DMS79 (cell line): Measurements from ENCODE around the gene IFI6.

ENCODE experiments used
- DNase-seq: peaks from one replicate; lab custom pipeline; 2025; lab: John Stamatoyannopoulos, UW

The IFI6 gene

GRCh38 chr1:27672750-27673112 is 739 bp upstream of the IFI6 start:
- no peak for DNase-seq

GRCh38 chr1:27669876-27670275 is 2.1 kb downstream of the IFI6 start:
- DNase-seq, result no peak

- peak; percentile 15 for DNase-seq
Measured at GRCh38 chr1:27668808-27669723, 2.9 kb downstream of the IFI6 start.

- DNase-seq, result no peak
Measured at GRCh38 chr1:27668121-27668807, 3.7 kb downstream of the IFI6 start.

- DNase-seq, result no peak
Measured at GRCh38 chr1:27666791-27667254, 5.2 kb downstream of the IFI6 start.

- DNase-seq, result no peak
Measured at GRCh38 chr1:27666294-27666693, 5.7 kb downstream of the IFI6 start.

GRCh38 chr1:27665016-27665651 is 6.9 kb downstream of the IFI6 start:
- no peak for DNase-seq

GRCh38 chr1:27664291-27664690 is 7.7 kb downstream of the IFI6 start:
- DNase-seq, result no peak

- DNase-seq, result peak; percentile 73
Measured at GRCh38 chr1:27662707-27663393, 9.1 kb downstream of the IFI6 start.

- no peak for DNase-seq
Measured at GRCh38 chr1:27662261-27662660, 9.7 kb downstream of the IFI6 start.

GRCh38 chr1:27661412-27662075 is 10.4 kb downstream of the IFI6 start:
- DNase-seq, result no peak

GRCh38 chr1:27660300-27660835 is 11.6 kb downstream of the IFI6 start:
- DNase-seq, result no peak

- DNase-seq, result peak; percentile 67
Measured at GRCh38 chr1:27659497-27660299, 12.3 kb downstream of the IFI6 start.

GRCh38 chr1:27658951-27659496 is 13.0 kb downstream of the IFI6 start:
- DNase-seq, result no peak

- no peak for DNase-seq
Measured at GRCh38 chr1:27656157-27656893, 15.7 kb downstream of the IFI6 start.

GRCh38 chr1:27655151-27655937 is 16.6 kb downstream of the IFI6 start:
- no peak for DNase-seq

GRCh38 chr1:27652111-27652864 is 19.7 kb downstream of the IFI6 start:
- DNase-seq, result no peak
